ENCODE measurements around the gene NELFB. TPM values are rescaled to one million over a fixed set of nuclear protein-coding genes. Genes with fewer than 3 reads are reported as not detected.
A peak's percentile ranks its signal among the peaks of the same experiment; 100 is the strongest.

NELFB gene
- total and polyA plus RNA-seq, 9 of the 15 experiments (the other 6 are each of a cell fraction or from before 2014, with no cell fraction given): 0.24 to 84.0 (median 29.7) TPM

GRCh38 chr9:137301081-137301947, 46.2 kb downstream of the NELFB start (continued):
- peak; percentile 13; the same call in 1 of the 2 replicates for TF ChIP-seq ESRRA (IDR thresholded peaks at IDR 0.05; ENCODE audit: borderline replicate concordance, low read depth)
- no peak for TF ChIP-seq TAF9B (IDR thresholded peaks at IDR 0.05; ENCODE audit: partially characterized antibody)
- no peak; the same call in 1 of the 2 replicates for TF ChIP-seq GTF2F1 (IDR thresholded peaks at IDR 0.05; ENCODE audit: low read depth, low read length)
- TF ChIP-seq, protein P1, sequence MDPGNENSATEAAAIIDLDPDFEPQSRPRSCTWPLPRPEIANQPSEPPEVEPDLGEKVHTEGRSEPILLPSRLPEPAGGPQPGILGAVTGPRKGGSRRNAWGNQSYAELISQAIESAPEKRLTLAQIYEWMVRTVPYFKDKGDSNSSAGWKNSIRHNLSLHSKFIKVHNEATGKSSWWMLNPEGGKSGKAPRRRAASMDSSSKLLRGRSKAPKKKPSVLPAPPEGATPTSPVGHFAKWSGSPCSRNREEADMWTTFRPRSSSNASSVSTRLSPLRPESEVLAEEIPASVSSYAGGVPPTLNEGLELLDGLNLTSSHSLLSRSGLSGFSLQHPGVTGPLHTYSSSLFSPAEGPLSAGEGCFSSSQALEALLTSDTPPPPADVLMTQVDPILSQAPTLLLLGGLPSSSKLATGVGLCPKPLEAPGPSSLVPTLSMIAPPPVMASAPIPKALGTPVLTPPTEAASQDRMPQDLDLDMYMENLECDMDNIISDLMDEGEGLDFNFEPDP (CRISPR knock-in tag; IDR thresholded peaks at IDR 0.05): no peak
- no peak for TF ChIP-seq MAFK (IDR thresholded peaks at IDR 0.05; ENCODE audit: low read length)
- no peak for TF ChIP-seq ZNF121 (CRISPR knock-in tag; conservative IDR thresholded peaks at IDR 0.05)
- TF ChIP-seq MAFG (tag; conservative IDR thresholded peaks at IDR 0.05): no peak
- no peak for TF ChIP-seq ZNF217 (CRISPR knock-in tag; IDR thresholded peaks at IDR 0.05)
- TF ChIP-seq, protein P2, sequence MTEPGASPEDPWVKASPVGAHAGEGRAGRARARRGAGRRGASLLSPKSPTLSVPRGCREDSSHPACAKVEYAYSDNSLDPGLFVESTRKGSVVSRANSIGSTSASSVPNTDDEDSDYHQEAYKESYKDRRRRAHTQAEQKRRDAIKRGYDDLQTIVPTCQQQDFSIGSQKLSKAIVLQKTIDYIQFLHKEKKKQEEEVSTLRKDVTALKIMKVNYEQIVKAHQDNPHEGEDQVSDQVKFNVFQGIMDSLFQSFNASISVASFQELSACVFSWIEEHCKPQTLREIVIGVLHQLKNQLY (CRISPR knock-in tag; conservative IDR thresholded peaks at IDR 0.05): 0 out of 4 replicates have a peak, but pooled peaks of 1 of the 2 experiments have one; percentile 15
- TF ChIP-seq ZSCAN29 (IDR thresholded peaks at IDR 0.05): no peak
- TF ChIP-seq, protein P3, sequence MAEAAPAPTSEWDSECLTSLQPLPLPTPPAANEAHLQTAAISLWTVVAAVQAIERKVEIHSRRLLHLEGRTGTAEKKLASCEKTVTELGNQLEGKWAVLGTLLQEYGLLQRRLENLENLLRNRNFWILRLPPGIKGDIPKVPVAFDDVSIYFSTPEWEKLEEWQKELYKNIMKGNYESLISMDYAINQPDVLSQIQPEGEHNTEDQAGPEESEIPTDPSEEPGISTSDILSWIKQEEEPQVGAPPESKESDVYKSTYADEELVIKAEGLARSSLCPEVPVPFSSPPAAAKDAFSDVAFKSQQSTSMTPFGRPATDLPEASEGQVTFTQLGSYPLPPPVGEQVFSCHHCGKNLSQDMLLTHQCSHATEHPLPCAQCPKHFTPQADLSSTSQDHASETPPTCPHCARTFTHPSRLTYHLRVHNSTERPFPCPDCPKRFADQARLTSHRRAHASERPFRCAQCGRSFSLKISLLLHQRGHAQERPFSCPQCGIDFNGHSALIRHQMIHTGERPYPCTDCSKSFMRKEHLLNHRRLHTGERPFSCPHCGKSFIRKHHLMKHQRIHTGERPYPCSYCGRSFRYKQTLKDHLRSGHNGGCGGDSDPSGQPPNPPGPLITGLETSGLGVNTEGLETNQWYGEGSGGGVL (CRISPR knock-in tag; IDR thresholded peaks at IDR 0.05): no peak
- TF ChIP-seq RUNX1 (IDR thresholded peaks at IDR 0.05; ENCODE audit: low read depth): no peak
- no peak for TF ChIP-seq NFIX (CRISPR knock-in tag; IDR thresholded peaks at IDR 0.05; ENCODE audit: low read depth)
- no peak for TF ChIP-seq JUNB (CRISPR knock-in tag; conservative IDR thresholded peaks at IDR 0.05)
- TF ChIP-seq, protein P4, sequence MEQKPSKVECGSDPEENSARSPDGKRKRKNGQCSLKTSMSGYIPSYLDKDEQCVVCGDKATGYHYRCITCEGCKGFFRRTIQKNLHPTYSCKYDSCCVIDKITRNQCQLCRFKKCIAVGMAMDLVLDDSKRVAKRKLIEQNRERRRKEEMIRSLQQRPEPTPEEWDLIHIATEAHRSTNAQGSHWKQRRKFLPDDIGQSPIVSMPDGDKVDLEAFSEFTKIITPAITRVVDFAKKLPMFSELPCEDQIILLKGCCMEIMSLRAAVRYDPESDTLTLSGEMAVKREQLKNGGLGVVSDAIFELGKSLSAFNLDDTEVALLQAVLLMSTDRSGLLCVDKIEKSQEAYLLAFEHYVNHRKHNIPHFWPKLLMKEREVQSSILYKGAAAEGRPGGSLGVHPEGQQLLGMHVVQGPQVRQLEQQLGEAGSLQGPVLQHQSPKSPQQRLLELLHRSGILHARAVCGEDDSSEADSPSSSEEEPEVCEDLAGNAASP (IDR thresholded peaks at IDR 0.05): no peak
- no peak for TF ChIP-seq HIVEP1 (CRISPR knock-in tag; IDR thresholded peaks at IDR 0.05)
- TF ChIP-seq GABPB2 (CRISPR knock-in tag; conservative IDR thresholded peaks at IDR 0.05): no peak
- TF ChIP-seq JUND (IDR thresholded peaks at IDR 0.05; ENCODE audit: borderline replicate concordance, low read depth, low read length): peak; percentile 10; the same call in 1 of the 2 replicates
- TF ChIP-seq JUND (tag; IDR thresholded peaks at IDR 0.05; ENCODE audit: borderline replicate concordance, low read depth, low read length): no peak; the same call in 2 of the 3 replicates
- TF ChIP-seq, protein P5, sequence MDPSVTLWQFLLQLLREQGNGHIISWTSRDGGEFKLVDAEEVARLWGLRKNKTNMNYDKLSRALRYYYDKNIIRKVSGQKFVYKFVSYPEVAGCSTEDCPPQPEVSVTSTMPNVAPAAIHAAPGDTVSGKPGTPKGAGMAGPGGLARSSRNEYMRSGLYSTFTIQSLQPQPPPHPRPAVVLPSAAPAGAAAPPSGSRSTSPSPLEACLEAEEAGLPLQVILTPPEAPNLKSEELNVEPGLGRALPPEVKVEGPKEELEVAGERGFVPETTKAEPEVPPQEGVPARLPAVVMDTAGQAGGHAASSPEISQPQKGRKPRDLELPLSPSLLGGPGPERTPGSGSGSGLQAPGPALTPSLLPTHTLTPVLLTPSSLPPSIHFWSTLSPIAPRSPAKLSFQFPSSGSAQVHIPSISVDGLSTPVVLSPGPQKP (CRISPR knock-in tag; IDR thresholded peaks at IDR 0.05): no peak
